GM19438 (cell line): ENCODE data around the gene AFG3L2.
"Not testable (repeated sequence)": the region's sequence is repeated elsewhere in the genome, so short reads cannot be mapped to it uniquely, and the experiment has no call there.

Experiments
- ATAC-seq: cut with Tn5 transposase; IDR thresholded peaks from one replicate; pipeline ENCODE4 v1.9.1; 2021; ENCODE audit warnings: low read depth; ENCODE audit not compliant: unreplicated experiment

The AFG3L2 gene

DNA sequence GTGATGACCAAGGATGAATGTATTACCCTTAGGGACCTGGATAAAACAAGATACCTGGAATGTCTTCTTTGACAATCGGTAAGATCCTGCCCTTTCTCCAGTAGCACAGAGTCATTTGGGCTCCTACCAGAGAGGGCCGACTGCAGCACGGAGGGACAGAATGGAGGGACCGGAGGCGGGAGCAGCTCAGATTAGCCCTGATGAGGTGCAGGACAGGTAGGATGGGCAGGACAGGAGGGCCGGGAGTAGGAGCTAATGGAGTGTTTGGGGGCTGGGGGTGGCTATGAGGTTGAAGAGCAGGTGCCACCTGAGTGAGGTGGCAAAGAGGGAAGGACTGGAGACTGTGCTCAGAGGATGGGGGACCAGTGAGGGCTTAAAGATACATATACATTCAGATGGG, 20.8 kb upstream of the AFG3L2 start:
- ATAC-seq: no peak

GRCh38 chr18:12397254-12397653, 20.2 kb upstream of the AFG3L2 start:
- ATAC-seq: no peak

GRCh38 chr18:12394428-12394827, 17.4 kb upstream of the AFG3L2 start:
- ATAC-seq: no peak

DNA sequence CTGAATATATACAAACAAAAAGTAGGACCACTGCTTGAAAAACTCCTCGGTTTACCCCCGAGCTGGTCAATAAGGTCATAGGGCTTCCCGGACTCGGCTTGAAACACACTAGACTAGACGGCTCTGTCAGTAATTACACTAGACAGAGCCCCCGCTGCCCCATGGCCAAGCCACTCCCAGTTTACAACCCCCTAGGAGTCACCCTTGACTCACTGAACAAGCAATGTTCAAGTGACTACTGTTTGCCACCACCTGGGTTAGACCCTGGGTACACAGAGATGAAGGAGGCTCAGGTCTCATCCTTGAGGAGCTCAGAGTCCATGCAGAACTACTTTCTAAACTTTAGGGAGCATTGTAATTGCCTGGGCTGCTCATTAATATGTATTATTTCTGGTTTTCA, 17.0 kb upstream of the AFG3L2 start:
- no peak for ATAC-seq

- ATAC-seq: no peak
These were observed 16.5 kb upstream of the AFG3L2 start for GRCh38 chr18:12393510-12393909.

DNA sequence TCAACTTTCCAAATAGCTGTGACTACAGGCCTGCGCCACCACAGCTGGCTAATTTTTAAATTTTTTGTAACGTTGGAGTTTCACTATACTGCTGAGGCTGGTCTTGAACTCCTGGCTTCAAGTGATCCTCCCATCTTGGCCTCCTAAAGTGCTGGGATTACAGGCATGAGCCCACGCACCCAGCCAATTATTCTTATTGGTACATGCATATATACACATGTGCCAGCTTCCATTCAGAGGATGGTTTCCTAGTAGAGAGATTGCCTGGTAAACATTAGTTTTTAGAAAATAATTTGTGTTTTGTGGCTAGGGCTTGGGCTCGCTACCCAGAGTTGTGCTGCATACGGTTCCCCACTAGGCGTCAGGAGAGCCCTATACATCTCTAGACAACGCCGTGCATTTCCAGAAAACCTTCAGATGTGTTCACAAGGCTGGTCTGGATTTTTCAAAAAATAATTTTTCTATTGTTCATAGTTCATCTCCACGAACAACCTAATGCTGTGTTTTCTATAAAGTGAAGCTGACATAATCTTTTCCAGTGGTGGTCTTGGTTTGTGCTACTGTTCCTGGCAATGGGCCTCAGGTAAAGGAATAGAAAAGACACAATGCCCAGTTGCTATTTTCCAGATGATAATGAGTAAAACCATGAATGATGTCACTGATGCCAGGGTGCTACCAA, 14.6 kb upstream of the AFG3L2 start:
- peak; percentile 64 for ATAC-seq

DNA sequence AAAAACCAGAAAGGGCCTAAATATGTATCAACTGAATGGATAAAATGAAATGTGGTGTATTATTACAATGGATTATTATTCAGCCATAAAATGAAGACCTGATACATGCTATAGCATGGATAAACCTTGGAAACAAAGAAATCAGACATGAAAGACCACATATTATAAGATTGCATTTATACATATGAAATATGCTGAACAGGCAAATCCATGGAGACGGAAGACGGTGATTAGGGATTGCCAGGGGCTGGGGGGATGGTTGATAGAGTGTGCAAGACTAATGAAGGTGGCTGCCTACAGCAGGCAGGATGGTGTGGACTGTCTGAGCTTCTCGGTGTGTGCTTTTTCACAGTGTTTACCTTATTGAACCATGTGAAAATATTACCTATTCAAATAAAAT, 11.4 kb upstream of the AFG3L2 start:
- ATAC-seq: no peak

DNA sequence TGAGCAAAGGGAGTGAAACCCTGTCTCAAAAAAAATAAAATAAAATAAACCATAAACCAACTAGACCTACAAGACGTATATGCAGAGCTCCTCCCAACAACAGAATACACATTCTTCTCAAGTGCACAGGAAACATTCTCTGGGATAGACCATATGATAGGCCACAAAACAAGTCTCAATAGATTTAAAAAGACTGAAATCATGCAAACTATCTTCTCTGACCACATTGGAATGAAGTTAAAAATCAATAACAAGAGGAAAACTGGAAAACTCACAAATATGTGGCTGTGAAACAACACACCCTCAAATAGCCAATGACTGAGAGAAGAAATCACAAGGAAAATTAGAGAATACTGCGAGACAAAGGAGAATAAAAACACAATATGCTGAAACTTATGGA, 7.2 kb upstream of the AFG3L2 start:
- no peak for ATAC-seq

DNA sequence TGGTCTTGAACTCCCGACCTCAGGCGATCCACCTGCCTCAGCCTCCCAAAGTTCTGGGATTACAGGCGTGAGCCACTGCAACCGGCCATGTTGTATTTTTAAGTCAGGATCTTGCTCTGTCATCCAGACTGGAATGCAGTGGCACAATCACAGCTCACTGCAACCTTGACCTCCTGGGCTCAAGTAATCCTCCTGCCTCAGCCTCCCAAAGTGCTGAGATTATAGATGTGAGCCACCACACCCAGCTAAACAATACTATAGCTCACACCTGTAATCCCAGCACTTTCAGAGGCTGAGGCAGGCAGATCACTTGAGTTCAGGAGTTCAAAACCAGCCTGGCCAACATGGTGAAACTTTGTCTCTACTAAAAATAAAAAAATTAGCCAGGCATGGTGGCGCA, 6.7 kb upstream of the AFG3L2 start:
- not testable (repeated sequence) for ATAC-seq

GRCh38 chr18:12382221-12382814, 5.3 kb upstream of the AFG3L2 start:
- ATAC-seq: not testable (repeated sequence)

- not testable (repeated sequence) for ATAC-seq
These were observed 1.2 kb upstream of the AFG3L2 start for GRCh38 chr18:12378198-12378558.

DNA sequence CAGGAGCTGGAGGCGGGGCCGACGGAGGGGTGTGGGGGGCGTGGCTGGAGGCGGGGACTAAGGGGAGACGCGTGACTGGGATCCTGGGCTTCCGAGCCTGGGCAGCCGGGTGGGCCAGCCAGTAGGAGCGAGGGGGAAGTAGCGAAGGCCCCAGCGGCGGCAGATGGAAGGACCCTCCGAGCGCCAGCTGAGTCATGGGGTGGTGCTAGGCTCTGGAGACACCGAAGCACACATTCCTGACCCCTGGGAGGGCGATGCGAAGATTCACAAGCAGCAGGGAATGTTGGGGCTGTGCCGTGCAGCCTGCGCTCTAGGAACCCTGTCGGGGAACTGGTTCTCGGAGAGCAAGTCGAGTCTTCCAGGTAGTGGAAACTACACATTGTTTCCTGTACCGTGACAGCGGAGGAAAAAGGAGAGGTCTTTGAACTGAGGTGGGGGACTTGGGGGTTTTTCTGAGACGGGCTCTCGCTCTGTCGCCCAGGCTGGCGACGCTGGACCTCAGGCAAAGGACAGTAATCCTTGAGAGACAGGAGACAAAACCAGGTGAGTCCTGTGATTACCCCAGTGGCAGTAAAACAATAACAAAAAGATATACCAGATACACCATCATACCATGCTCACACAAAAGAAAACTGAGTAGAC, 650 bp upstream of the AFG3L2 start:
- peak; percentile 65 for ATAC-seq

- no peak for ATAC-seq
These were observed 833 bp downstream of the AFG3L2 start for GRCh38 chr18:12376034-12376753.

- ATAC-seq: no peak
These were observed 2.6 kb downstream of the AFG3L2 start for GRCh38 chr18:12374401-12374800.

DNA sequence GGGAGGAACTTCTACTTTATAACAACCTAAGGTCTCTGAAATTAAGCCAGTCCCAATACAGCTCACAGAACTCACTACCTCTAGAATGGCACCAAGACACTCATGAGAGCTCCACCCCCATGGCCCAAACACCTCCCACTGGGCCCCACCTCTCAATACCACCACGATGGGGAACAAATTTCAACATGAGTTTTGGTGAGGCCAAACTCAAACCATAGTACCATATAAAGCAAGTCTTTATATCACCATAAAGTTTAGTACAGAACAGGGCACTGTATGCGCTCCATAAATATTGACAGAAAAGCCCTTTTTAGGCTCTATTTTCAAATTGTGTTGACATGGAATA, 3.3 kb downstream of the AFG3L2 start:
- ATAC-seq: no peak

- ATAC-seq: no peak
These were observed 3.8 kb downstream of the AFG3L2 start for GRCh38 chr18:12373116-12373770.

GRCh38 chr18:12372406-12372805, 4.6 kb downstream of the AFG3L2 start:
- no peak for ATAC-seq

DNA sequence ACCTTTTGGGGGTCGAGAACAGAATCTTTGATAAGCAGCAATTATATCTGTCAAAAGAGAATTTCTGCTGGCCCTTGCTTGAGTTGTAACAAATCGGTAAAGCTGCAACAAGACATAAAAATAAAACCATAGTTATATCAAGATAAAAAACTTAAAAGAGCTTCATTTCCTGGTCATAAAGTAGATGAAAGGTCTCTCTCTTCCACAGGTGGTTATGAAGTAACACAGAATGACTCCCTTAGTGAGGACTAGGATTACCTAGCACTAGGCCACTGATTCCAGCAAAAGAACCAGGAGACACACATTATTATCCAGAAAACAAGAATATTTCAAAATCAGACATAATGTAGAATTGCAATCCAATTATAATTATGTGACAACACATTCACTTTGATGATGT, 5.4 kb downstream of the AFG3L2 start:
- no peak for ATAC-seq

DNA sequence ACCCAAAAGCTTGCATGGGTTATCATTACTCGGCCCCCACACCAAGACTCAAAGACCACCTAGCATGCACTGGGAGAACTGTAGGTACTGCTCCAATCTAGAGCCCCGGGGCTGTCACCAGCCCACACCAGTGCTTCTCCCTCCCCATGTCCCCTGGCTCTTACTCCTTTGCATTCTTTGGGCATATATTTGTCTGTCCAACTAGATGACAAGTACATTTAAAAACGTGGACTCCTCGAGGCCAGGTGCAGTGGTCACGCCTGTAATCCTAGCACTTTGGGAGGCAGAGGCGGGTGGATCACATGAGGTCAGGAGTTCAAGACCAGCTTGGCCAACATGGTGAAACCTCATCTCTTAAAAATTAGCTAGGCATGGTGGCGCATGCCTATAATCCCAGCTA, 7.8 kb downstream of the AFG3L2 start:
- no peak for ATAC-seq

- no peak for ATAC-seq
These were observed 10.2 kb downstream of the AFG3L2 start for GRCh38 chr18:12366784-12367183.

GRCh38 chr18:12366379-12366778, 10.6 kb downstream of the AFG3L2 start:
- ATAC-seq: no peak
